Neural cell (in vitro differentiated cells): ENCODE data around the gene SH2D1A. TPM values are rescaled to one million over a fixed set of nuclear protein-coding genes. Genes with fewer than 3 reads are reported as not detected.

Source experiments
- H2AFZ ChIP-seq: fragments of 200-600, 300-800 bp; sonication (generic), shearing (Covaris generic); 2 replicates; pipeline ENCODE4 v1.6.0; 2014; ENCODE audit warnings: low read depth, mild to moderate bottlenecking, antibody characterized with exemption, low read length, moderate library complexity
- H3F3A ChIP-seq: fragments of 200-600 bp; shearing (Covaris generic); 2 replicates; pipeline ENCODE4 v1.6.1; 2016; ENCODE audit warnings: mild to moderate bottlenecking, moderate library complexity, mixed read lengths, antibody characterized with exemption, low read length; ENCODE audit not compliant: insufficient read depth, poor library complexity, severe bottlenecking
- H3K27ac ChIP-seq: fragments of 200-600, 300-800 bp; sonication (generic), shearing (Covaris generic); 2 replicates; pipeline ENCODE4 v1.5.1; 2014; ENCODE audit warnings: mild to moderate bottlenecking, low read length, moderate library complexity
- H3K27me3 ChIP-seq: fragments of 300-800, 200-600 bp; sonication (generic), shearing (Covaris generic); 2 replicates; pipeline ENCODE4 v1.6.0; 2014; ENCODE audit warnings: mild to moderate bottlenecking, low read depth, low read length, moderate library complexity; ENCODE audit not compliant: insufficient read depth
- H3K36me3 ChIP-seq: fragments of 300-800, 200-600 bp; sonication (generic), shearing (Covaris generic); 2 replicates; pipeline ENCODE4 v1.5.1; 2014; ENCODE audit warnings: mild to moderate bottlenecking, antibody characterized with exemption, low read length, moderate library complexity; ENCODE audit not compliant: insufficient read depth
- H3K4me2 ChIP-seq: fragments of 300-800, 200-600 bp; sonication (generic), shearing (Covaris generic); 2 replicates; pipeline ENCODE4 v1.6.0; 2014; ENCODE audit warnings: mild to moderate bottlenecking, low read length
- H3K4me3 ChIP-seq: fragments of 300-800, 200-600 bp; sonication (generic), shearing (Covaris generic); 2 replicates; pipeline ENCODE4 v1.5.1; 2014; ENCODE audit warnings: mild to moderate bottlenecking, low read length, moderate library complexity
- H3K79me2 ChIP-seq: fragments of 200-600 bp; shearing (Covaris generic); replicated peaks from 2 replicates; pipeline ENCODE4 v1.6.0; 2014; ENCODE audit warnings: mild to moderate bottlenecking, low read length, moderate library complexity; ENCODE audit not compliant: insufficient read depth
- H3K9ac ChIP-seq: fragments of 300-800, 200-600 bp; sonication (generic), shearing (Covaris generic); 2 replicates; pipeline ENCODE4 v1.6.1; 2016; ENCODE audit warnings: mild to moderate bottlenecking, low read length, mixed read lengths
- H3K9me2 ChIP-seq: fragments of 200-600 bp; shearing (Covaris generic); 2 replicates; pipeline ENCODE4 v1.6.1; 2016; ENCODE audit warnings: mild to moderate bottlenecking, low read length, mixed read lengths; ENCODE audit not compliant: insufficient read depth
- H3K9me3 ChIP-seq: fragments of 200-600, 300-800 bp; sonication (generic), shearing (Covaris generic); 2 replicates; pipeline ENCODE4 v1.6.1; 2016; ENCODE audit warnings: mild to moderate bottlenecking, mixed run types, low read length, moderate library complexity, mixed read lengths
- H4K20me1 ChIP-seq: fragments of 200-600 bp; shearing (Covaris generic); 2 replicates; pipeline ENCODE4 v1.6.1; 2016; ENCODE audit warnings: mild to moderate bottlenecking, mixed run types; ENCODE audit not compliant: insufficient read depth
- CTCF ChIP-seq: fragments of 450-650 bp; IDR thresholded peaks from 2 replicates; pipeline ENCODE4 v1.5.1; 2014; ENCODE audit warnings: antibody characterized with exemption, mild to moderate bottlenecking, moderate library complexity; ENCODE audit not compliant: poor library complexity, severe bottlenecking
- EP300 ChIP-seq: fragments of 450-650 bp; conservative IDR thresholded peaks from 2 replicates; pipeline ENCODE4 v1.6.1; 2014; ENCODE audit warnings: antibody characterized with exemption, mild to moderate bottlenecking, moderate library complexity; ENCODE audit not compliant: poor library complexity, severe bottlenecking
- EZH2 ChIP-seq: fragments of 200-600, 300-800 bp; shearing (Covaris generic), sonication (generic); IDR thresholded peaks from 2 replicates; pipeline ENCODE4 v1.6.1; 2014; ENCODE audit warnings: antibody characterized with exemption, low read length, borderline replicate concordance, mild to moderate bottlenecking; ENCODE audit not compliant: insufficient read depth, poor library complexity, severe bottlenecking
- MXI1 ChIP-seq: fragments of 450-650 bp; conservative IDR thresholded peaks from 2 replicates; pipeline ENCODE4 v1.6.1; 2014; ENCODE audit warnings: antibody characterized with exemption, mild to moderate bottlenecking; ENCODE audit not compliant: poor library complexity, severe bottlenecking
- POLR2AphosphoS5 ChIP-seq: IDR thresholded peaks from 2 replicates; pipeline ENCODE4 v1.6.1; 2012
- RAD21 ChIP-seq: fragments of 450-650 bp; conservative IDR thresholded peaks from 2 replicates; pipeline ENCODE4 v1.6.1; 2014; ENCODE audit warnings: antibody characterized with exemption, mild to moderate bottlenecking, moderate library complexity
- SMC3 ChIP-seq: fragments of 450-650 bp; conservative IDR thresholded peaks from 2 replicates; pipeline ENCODE4 v1.6.1; 2014; ENCODE audit warnings: antibody characterized with exemption, mild to moderate bottlenecking, moderate library complexity; ENCODE audit not compliant: poor library complexity
- TAF1 ChIP-seq: IDR thresholded peaks from 2 replicates; pipeline ENCODE4 v1.6.1; 2012; ENCODE audit warnings: low read depth
- polyA plus RNA-seq: library from polyadenylated mRNA; depleted of rRNA; stranded (reverse); fragments of >200 nt; gene quantifications from 2 replicates; pipeline ENCODE4 v1.2.3, GENCODE V29; 2014
- small RNA-seq, 3 experiments: library from RNA; depleted of rRNA; stranded (forward); fragments of <200 nt; gene quantifications; one replicate each; pipeline ENCODE3, GENCODE V24; 2012
- TF ChIP-seq, protein P1 (sequence below): IDR thresholded peaks from 2 replicates; pipeline ENCODE4 v1.6.1; 2012; ENCODE audit warnings: borderline replicate concordance

The SH2D1A gene
- polyA plus RNA-seq, 1 donor from 2014 or later: not detected

- TF ChIP-seq, protein P1, sequence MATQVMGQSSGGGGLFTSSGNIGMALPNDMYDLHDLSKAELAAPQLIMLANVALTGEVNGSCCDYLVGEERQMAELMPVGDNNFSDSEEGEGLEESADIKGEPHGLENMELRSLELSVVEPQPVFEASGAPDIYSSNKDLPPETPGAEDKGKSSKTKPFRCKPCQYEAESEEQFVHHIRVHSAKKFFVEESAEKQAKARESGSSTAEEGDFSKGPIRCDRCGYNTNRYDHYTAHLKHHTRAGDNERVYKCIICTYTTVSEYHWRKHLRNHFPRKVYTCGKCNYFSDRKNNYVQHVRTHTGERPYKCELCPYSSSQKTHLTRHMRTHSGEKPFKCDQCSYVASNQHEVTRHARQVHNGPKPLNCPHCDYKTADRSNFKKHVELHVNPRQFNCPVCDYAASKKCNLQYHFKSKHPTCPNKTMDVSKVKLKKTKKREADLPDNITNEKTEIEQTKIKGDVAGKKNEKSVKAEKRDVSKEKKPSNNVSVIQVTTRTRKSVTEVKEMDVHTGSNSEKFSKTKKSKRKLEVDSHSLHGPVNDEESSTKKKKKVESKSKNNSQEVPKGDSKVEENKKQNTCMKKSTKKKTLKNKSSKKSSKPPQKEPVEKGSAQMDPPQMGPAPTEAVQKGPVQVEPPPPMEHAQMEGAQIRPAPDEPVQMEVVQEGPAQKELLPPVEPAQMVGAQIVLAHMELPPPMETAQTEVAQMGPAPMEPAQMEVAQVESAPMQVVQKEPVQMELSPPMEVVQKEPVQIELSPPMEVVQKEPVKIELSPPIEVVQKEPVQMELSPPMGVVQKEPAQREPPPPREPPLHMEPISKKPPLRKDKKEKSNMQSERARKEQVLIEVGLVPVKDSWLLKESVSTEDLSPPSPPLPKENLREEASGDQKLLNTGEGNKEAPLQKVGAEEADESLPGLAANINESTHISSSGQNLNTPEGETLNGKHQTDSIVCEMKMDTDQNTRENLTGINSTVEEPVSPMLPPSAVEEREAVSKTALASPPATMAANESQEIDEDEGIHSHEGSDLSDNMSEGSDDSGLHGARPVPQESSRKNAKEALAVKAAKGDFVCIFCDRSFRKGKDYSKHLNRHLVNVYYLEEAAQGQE: no peak
- TF ChIP-seq TAF1 (no peak), MXI1 (no peak), EZH2 (no peak), SMC3 (no peak), POLR2AphosphoS5 (no peak), CTCF (no peak), EP300 (no peak), RAD21 (no peak)
- no peaks in the 10 kb centered on the region for H3K36me3 ChIP-seq
These were observed 75.7 kb downstream of the SH2D1A start for GRCh38 chrX:124421898-124422655.

More at GRCh38 chrX:124421898-124422655, 75.7 kb downstream of the SH2D1A start:
- Histone ChIP-seq H3K4me2 (no peak overlapping the region), H4K20me1 (no peaks in the 10 kb centered on the region), H3K4me3 (no peak overlapping the region), H3K27ac (no peak overlapping the region), H3K9ac (no peak overlapping the region), H3K9me3 (no peaks in the 10 kb centered on the region), H3K9me2 (no peaks in the 10 kb centered on the region), H3K27me3 (no peaks in the 10 kb centered on the region), H3K79me2 (no peaks in the 10 kb centered on the region), H2AFZ (no peak overlapping the region), H3F3A (no peaks in the 10 kb centered on the region)

Small RNA genes within 50 kb of the gene (small RNA-seq; reads per million reads assigned to genes)
- 0.23 to 0.98 (median 0.23) reads per million in 3 experiments for gene AL022718.1

Other genes starting within 250 kb of the SH2D1A start
- gene TEX13D, start 13.9 kb upstream of the SH2D1A start, polyA plus RNA-seq: not detected in 2 replicates